OCI-LY1 (cell line): Measurements from ENCODE around the gene ZNF777.

Experiments used
- CTCF ChIP-seq: fragments of 200-600 bp; sonication (generic), shearing (Covaris generic); IDR thresholded peaks from 2 replicates; pipeline ENCODE4 v1.5.1; 2017; ENCODE audit warnings: mild to moderate bottlenecking, antibody characterized with exemption, low read length, moderate library complexity, mixed read lengths
- EZH2 ChIP-seq: fragments of 200-600 bp; sonication (generic), shearing (Covaris generic); IDR thresholded peaks from 2 replicates; pipeline ENCODE4 v1.8.0; 2017; ENCODE audit warnings: borderline replicate concordance, mixed run types, mild to moderate bottlenecking, antibody characterized with exemption, low read length, moderate library complexity, mixed read lengths

DNA sequence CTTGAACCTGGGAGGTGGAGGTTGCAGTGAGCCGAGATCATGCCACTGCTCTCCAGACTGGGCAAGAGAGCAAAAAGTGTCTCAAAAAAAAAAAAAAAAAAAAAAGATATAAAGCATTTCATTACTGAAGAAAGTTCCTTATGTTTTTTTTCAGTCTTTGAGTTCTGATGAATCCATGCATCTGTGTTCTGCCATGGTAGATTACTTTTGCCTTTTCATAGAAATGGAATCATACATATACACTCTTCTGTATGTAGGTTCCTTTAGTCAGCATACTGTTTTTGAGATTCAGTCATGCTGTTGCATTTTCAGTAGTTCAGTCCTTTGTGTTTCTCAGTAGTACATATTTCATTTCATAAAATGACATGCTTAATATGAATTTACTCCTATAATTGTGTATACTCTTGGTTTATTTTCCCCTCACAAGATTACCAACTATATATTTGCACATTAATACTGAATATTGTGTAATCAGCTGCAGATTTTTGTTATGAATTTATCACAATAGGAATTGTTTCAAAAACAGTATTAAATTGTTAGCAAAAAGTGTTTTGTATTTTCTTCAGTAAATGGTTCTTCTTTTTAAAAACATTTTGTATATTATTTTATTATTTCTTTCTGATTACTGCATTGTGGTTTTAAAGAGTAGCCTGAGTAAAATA lies 2.8 kb upstream of the ZNF777 start:
- TF ChIP-seq EZH2 (no peak), CTCF (no peak)
